Right cardiac atrium (tissue), 5 donors: ENCODE measurements around the gene TMCO5A. TPM values are rescaled to one million over a fixed set of nuclear protein-coding genes. Genes with fewer than 3 reads are reported as not detected.
"Not testable (repeated sequence)": the region's sequence is repeated elsewhere in the genome, so short reads cannot be mapped to it uniquely, and the experiment has no call there.

Experiments
- ATAC-seq, 2 donors: fragments of 200-7000 bp; cut with Tn5 transposase; one replicate each; pipeline versions ENCODE4 v1.8.0 to v1.9.1; 2020; ENCODE audit warnings: moderate library complexity in 2 of 2, mild to moderate bottlenecking in 1 of 2
- DNase-seq, 3 donors: peaks; one replicate each; pipeline ENCODE4 v3.0.0-alpha.2; 2020
- H3K27ac ChIP-seq: one replicate; pipeline ENCODE4 v1.5.1; 2013; ENCODE audit warnings: mild to moderate bottlenecking, low read length, control low read depth, moderate library complexity
- H3K27me3 ChIP-seq: one replicate; pipeline ENCODE4 v1.6.1; 2013; ENCODE audit not compliant: control insufficient read depth, insufficient read depth
- H3K4me1 ChIP-seq: one replicate; pipeline ENCODE4 v1.6.1; 2013; ENCODE audit warnings: low read length; ENCODE audit not compliant: control insufficient read depth, insufficient read depth
- H3K4me3 ChIP-seq: one replicate; pipeline ENCODE4 v1.5.1; 2013; ENCODE audit warnings: low read length, control low read depth
- H3K9me3 ChIP-seq: one replicate; pipeline ENCODE4 v1.6.1; 2013; ENCODE audit warnings: low read length; ENCODE audit not compliant: control insufficient read depth
- WGBS: extraction: QIAGEN DNeasy Blood & Tissue Kit; methylation state at CpG from one replicate; pipeline ENCODE4 v1.1.7; 2013; 5-methylcytosine and 5-hydroxymethylcytosine counted together
- intact Hi-C, 4 donors: fragments of 100-400 bp; cut with DNase I; formaldehyde crosslinking; loops; one replicate each; pipeline versions ENCODE4 v1.11.0 to v1.14.0; 2022 to 2023
- polyA plus RNA-seq: library from polyadenylated mRNA; stranded (reverse); fragments of 200-250 nt; gene quantifications from one replicate; pipeline ENCODE4 v1.2.3, GENCODE V29; 2013
- total RNA-seq, 4 donors: library from RNA; stranded (reverse); fragmentation: NEBNext Ultra II Directional; extraction: Animal tissue kit (Norgen Biotek cat#: 25700); gene quantifications; one replicate each; pipeline ENCODE4 v1.2.1, GENCODE V29; 2021
- donor health status: healthy with polysubstance abuse.
- donor health status: DM: no; HTN: yes; CAD: no.
- donor health status: DM: no; HTN: no; CAD: no.
- donor health status: DM: no; HTN: yes; CAD: no; lungs with severe emphysema.
- donor health status: DM: yes; HTN: yes; CAD: no.

Gene TMCO5A
- total and polyA plus RNA-seq, 5 donors: not detected

- WGBS: 79% methylated on average over 6 of the region's 6 CpGs
- no peak overlapping the region for H3K4me3 ChIP-seq
- H3K4me1 ChIP-seq: no peaks in the 10 kb centered on the region
- intact Hi-C loops: no loop called here
- ATAC-seq (no peak), DNase-seq (no peak)
- H3K9me3 ChIP-seq: no peaks in the 10 kb centered on the region
- H3K27me3 ChIP-seq: no peaks in the 10 kb centered on the region
- no peak overlapping the region for H3K27ac ChIP-seq
Measured at GRCh38 chr15:37921527-37922385, 12.7 kb upstream of the TMCO5A start.

- Histone ChIP-seq H3K27ac (no peak overlapping the region), H3K27me3 (no peaks in the 10 kb centered on the region), H3K4me3 (no peak overlapping the region), H3K9me3 (no peaks in the 10 kb centered on the region), H3K4me1 (no peaks in the 10 kb centered on the region)
- ATAC-seq (no peak), DNase-seq (no peak)
- 92% methylated on average over 3 of the region's 3 CpGs for WGBS
- intact Hi-C loops: no loop called here
Measured at GRCh38 chr15:37926136-37926535, 8.3 kb upstream of the TMCO5A start.

GRCh38 chr15:37929238-37929637, 5.2 kb upstream of the TMCO5A start:
- H3K27me3 ChIP-seq: no peaks in the 10 kb centered on the region
- H3K9me3 ChIP-seq: no peaks in the 10 kb centered on the region
- 60% methylated on average over 1 of the region's 1 CpG for WGBS
- no peaks in the 10 kb centered on the region for H3K4me1 ChIP-seq
- DNase-seq: no peak
- H3K4me3 ChIP-seq: no peak overlapping the region
- no peak for ATAC-seq
- H3K27ac ChIP-seq: no peak overlapping the region
- intact Hi-C loops: no loop called here

GRCh38 chr15:37931321-37931720, 3.1 kb upstream of the TMCO5A start:
- Histone ChIP-seq H3K27ac (no peak overlapping the region), H3K27me3 (no peaks in the 10 kb centered on the region), H3K4me1 (no peaks in the 10 kb centered on the region), H3K4me3 (no peak overlapping the region), H3K9me3 (no peaks in the 10 kb centered on the region)
- DNase-seq (no peak), ATAC-seq (no peak)
- intact Hi-C loops: no loop called here

- Histone ChIP-seq H3K9me3 (no peaks in the 10 kb centered on the region), H3K4me3 (no peak overlapping the region), H3K4me1 (no peaks in the 10 kb centered on the region), H3K27me3 (no peaks in the 10 kb centered on the region), H3K27ac (no peak overlapping the region)
- intact Hi-C loops: no loop called here
- no peak for ATAC-seq
- 36% methylated on average over 1 of the region's 1 CpG for WGBS
- no peak for DNase-seq
Measured at GRCh38 chr15:37931868-37932267, 2.6 kb upstream of the TMCO5A start.

- H3K4me3 ChIP-seq: no peak overlapping the region
- no peak for ATAC-seq
- H3K4me1 ChIP-seq: no peaks in the 10 kb centered on the region
- intact Hi-C loops: no loop called here
- H3K27ac ChIP-seq: no peak overlapping the region
- H3K9me3 ChIP-seq: no peaks in the 10 kb centered on the region
- DNase-seq: no peak
- 56% methylated on average over 3 of the region's 3 CpGs for WGBS
- no peaks in the 10 kb centered on the region for H3K27me3 ChIP-seq
Measured at GRCh38 chr15:37932549-37932948, 1.9 kb upstream of the TMCO5A start.

GRCh38 chr15:37933666-37934065, 774 bp upstream of the TMCO5A start:
- Histone ChIP-seq H3K4me3 (no peak overlapping the region), H3K4me1 (no peaks in the 10 kb centered on the region), H3K27me3 (no peaks in the 10 kb centered on the region), H3K27ac (no peak overlapping the region), H3K9me3 (no peaks in the 10 kb centered on the region)
- ATAC-seq: peak; percentile 44 to 77
- intact Hi-C loops: no loop called here
- WGBS: 29% methylated on average over 1 of the region's 1 CpG
- DNase-seq: no peak

GRCh38 chr15:37940876-37941275, 6.4 kb downstream of the TMCO5A start:
- H3K9me3 ChIP-seq: no peaks in the 10 kb centered on the region
- no peaks in the 10 kb centered on the region for H3K27me3 ChIP-seq
- H3K27ac ChIP-seq: no peak overlapping the region
- intact Hi-C loops: no loop called here
- no peaks in the 10 kb centered on the region for H3K4me1 ChIP-seq
- no peak overlapping the region for H3K4me3 ChIP-seq
- 25% methylated on average over 3 of the region's 3 CpGs for WGBS
- no peak for DNase-seq
- no peak for ATAC-seq

GRCh38 chr15:37941779-37942178, 7.3 kb downstream of the TMCO5A start:
- no peak overlapping the region for H3K27ac ChIP-seq
- H3K27me3 ChIP-seq: no peaks in the 10 kb centered on the region
- intact Hi-C loops: no loop called here
- ATAC-seq: no peak
- H3K9me3 ChIP-seq: no peaks in the 10 kb centered on the region
- no peaks in the 10 kb centered on the region for H3K4me1 ChIP-seq
- no peak overlapping the region for H3K4me3 ChIP-seq
- DNase-seq: no peak

GRCh38 chr15:37951999-37952398, 17.6 kb downstream of the TMCO5A start:
- H3K27me3 ChIP-seq: no peaks in the 10 kb centered on the region
- H3K27ac ChIP-seq: no peak overlapping the region
- WGBS: 93% methylated on average over 4 of the region's 4 CpGs
- intact Hi-C loops: no loop called here
- H3K4me3 ChIP-seq: no peak overlapping the region
- ATAC-seq (no peak), DNase-seq (no peak)
- H3K4me1 ChIP-seq: no peaks in the 10 kb centered on the region
- no peaks in the 10 kb centered on the region for H3K9me3 ChIP-seq

GRCh38 chr15:37960742-37961141, 26.3 kb downstream of the TMCO5A start:
- ATAC-seq, intact Hi-C loops: not testable (repeated sequence)
- WGBS: 81% methylated on average over 1 of the region's 1 CpG

GRCh38 chr15:37967788-37968187, 33.3 kb downstream of the TMCO5A start:
- H3K9me3 ChIP-seq: no peaks in the 10 kb centered on the region
- H3K4me1 ChIP-seq: no peaks in the 10 kb centered on the region
- no peak for DNase-seq
- no peak overlapping the region for H3K27ac ChIP-seq
- no peaks in the 10 kb centered on the region for H3K27me3 ChIP-seq
- 47% methylated on average over 1 of the region's 1 CpG for WGBS
- ATAC-seq: no peak
- no peak overlapping the region for H3K4me3 ChIP-seq
- intact Hi-C loops: no loop called here

More at GRCh38 chr15:37960742-37961141, 26.3 kb downstream of the TMCO5A start:
- not testable (repeated sequence) for H3K27ac ChIP-seq, DNase-seq, H3K9me3 ChIP-seq, H3K4me1 ChIP-seq, H3K4me3 ChIP-seq, H3K27me3 ChIP-seq
